GM18507 (cell line): ENCODE data around the gene TBC1D21.

Source experiments
- DNase-seq: peaks from one replicate; pipeline ENCODE4 v3.0.0; 2011; ENCODE audit warnings: low read depth; ENCODE audit not compliant: insufficient read length; ENCODE audit errors: extremely low spot score
- FAIRE-seq: peaks from 2 replicates; lab custom pipeline; 2011; peaks lifted over from hg19 to GRCh38; lab: Jason Lieb, UNC

Gene TBC1D21

GRCh38 chr15:73873456-73873855 lies at the start of gene TBC1D21:
Gene TBC1D21, plus strand, starts transcription at chr15:73873564. Its CDS starts 146 bp downstream, at chr15:73873710.
- FAIRE-seq: no peak
- no peak for DNase-seq

DNA sequence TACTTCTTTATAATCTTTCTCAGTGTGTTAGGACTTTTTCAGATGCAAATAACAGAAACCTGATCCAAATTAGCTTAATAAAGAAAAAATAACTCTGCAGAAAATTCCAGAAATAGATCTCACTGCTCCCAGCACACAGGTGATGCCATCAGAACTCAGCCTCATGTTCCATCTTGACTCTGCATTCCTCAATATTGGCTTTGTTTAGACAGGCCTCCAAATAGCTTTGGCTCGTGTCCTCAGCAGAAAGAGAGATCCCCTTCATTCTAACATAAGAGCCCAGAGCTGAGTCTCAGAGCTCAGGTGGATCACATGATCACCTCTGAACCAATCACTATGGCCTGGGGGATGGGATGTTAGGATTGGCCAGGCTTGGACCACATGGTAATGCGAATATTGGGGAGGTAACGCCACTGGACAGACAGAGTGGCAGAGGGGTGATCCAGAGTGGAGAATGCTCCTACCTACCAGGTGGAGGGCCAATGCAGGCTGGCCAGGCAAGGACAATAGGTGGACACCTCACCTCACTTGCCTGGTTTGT lies 46.6 kb upstream of the TBC1D21 start:
- DNase-seq: no peak
- no peak for FAIRE-seq

DNA sequence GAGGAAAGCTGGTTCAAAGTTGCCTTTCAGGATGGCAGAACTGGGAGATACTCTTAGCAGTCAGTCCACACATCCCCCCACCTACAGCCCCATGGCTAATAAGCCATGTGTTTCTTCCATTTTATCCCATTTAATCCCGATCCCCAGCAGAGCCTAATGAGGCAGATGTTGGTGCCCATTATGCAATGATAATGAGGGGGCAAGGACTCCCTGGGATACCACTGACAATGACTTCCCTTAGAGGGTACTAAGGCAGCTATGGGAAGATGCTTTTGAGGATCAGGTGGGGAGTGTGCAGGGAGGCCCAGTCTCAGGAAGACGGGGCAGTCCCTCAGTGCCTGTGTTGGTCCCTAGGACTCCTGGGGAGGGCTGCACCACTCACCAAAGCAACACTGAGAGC lies 43.8 kb upstream of the TBC1D21 start:
- FAIRE-seq: no peak
- DNase-seq: no peak

- DNase-seq: no peak
- no peak for FAIRE-seq
These were observed 40.7 kb upstream of the TBC1D21 start for GRCh38 chr15:73832657-73833056.

DNA sequence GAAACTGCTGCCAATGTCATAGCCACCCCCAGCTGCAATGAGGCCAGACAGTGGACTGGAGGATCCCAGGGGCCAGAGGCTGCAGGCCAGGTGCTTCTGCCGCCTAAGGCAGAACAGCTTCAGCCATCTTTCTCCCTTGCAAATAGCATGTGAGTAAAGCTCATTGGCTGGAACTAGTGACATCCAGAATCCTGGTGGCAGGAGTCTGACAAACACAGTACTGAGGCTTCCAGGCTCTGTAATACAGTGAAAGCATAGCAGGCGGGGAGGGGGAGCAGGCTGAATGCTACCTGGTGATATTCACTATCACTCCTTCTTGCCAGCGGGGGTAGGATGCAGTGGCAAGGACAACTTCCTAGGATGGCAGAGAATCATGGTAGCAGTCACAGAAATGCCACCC lies 36.5 kb upstream of the TBC1D21 start:
- DNase-seq (no peak), FAIRE-seq (no peak)

- FAIRE-seq (no peak), DNase-seq (no peak)
These were observed 34.4 kb upstream of the TBC1D21 start for GRCh38 chr15:73838831-73839426.

DNA sequence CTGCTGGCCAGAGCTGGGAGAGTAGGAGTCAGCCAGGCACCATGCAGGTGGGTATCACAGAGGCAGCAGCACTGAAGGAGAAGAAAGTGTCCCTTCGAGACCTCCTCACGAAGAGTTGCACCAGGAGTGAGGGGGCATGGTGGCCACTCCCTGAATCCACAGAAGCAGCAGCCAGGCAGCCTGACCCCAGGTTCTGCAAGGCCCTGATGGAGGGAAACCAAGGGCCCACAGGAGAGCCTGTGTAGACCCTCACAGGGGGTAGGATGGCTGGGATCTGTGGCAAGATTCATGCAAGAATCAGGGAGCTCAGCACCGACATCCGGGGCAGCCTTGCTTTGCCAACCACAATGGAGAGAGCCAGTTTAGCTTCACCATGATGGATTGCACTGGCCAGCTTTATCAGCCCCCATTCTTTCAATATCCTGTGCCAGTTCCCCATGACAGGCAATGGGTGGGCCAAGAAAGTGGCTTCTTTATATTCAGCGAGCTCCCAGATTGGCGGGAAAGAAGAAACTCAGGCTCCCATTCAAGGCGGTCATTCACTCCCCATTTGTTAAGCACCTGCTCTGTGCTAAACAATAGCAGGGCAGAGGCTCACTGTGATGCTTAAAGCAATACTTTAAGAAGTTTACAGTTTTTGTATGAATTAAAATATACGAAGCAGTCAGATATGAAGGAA lies 33.5 kb upstream of the TBC1D21 start:
- DNase-seq (no peak), FAIRE-seq (no peak)

DNA sequence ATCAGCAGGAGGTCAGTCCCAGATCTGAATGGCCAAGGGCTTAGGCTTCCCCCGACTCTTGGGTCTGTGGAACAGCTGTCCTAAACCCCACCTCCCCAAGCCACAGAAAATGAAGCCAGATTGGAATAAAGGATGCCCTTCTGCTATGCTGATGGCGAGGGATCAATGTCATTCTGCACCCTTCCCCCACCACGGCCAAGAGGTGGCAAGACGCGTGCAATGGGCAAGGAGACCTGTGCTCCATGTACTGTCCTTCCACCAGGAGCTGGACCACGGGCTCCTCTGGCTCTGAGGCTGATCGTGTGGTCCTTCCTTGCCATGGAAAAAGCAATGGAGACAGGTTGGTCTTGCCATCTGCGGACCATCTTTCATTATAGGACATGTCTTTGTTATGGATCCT lies 32.6 kb upstream of the TBC1D21 start:
- no peak for FAIRE-seq
- no peak for DNase-seq

- FAIRE-seq: no peak
- no peak for DNase-seq
These were observed 31.3 kb upstream of the TBC1D21 start for GRCh38 chr15:73841756-73842725.

DNA sequence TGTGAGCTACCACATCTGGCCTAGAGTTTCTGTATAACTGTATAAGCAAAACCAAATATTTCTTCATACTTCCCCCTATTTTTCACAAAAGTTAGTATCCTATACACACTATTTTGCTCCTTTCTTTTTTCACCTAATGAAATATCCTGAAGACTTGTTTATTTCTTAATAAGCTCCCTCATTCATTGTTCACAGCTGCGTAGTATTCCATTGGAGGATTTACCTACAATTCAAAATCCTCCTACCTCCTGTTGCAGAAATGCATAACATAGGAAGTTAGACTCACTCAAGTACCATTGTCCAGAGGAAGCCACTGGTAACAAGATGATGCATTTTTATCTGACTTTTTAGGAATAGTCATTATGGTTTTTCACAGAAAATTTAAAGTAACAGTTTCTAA lies 29.6 kb upstream of the TBC1D21 start:
- FAIRE-seq (no peak), DNase-seq (no peak)

DNA sequence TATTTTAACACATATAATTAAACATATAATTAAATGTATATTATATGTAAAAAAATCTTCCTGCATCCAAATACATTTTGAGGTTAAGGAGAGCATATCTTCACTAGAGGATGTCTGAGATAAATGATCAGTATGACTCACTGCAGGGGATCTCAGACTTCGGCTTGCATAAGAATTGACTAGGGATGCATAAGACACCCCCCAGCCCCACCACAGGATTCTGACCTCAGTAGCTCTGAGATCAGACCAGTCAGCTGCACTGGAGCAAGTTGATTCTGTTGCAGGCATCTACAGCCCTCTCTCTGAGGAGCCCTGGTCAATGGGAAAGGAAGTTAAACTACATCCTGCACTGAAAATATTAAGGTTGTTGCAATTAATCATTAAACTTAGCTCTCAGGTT lies 29.0 kb upstream of the TBC1D21 start:
- FAIRE-seq: no peak
- no peak for DNase-seq

DNA sequence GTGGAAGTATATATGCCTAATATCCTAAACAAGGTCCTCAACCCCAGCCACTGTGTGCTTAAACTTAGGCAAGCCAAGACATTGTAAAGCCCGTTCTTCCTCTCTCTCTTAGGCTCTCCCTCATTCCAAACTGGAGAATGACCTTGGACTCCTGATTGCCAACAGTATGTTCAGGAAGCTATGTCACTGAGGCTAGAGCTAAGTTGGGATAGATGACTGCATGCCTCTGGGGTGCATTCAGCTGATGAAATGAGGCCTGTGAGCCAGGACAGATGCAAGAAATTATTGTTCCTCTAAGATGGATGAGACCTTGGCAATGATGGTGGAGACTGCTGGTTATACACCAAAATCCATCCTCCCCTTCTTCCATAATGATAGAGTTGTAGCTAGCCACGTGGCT lies 27.9 kb upstream of the TBC1D21 start:
- no peak for FAIRE-seq
- no peak for DNase-seq

- no peak for FAIRE-seq
These were observed 27.5 kb upstream of the TBC1D21 start for GRCh38 chr15:73845907-73846306.

GRCh38 chr15:73849641-73850040 lies 23.7 kb upstream of the TBC1D21 start:
- no peak for DNase-seq
- FAIRE-seq: no peak

More at GRCh38 chr15:73845907-73846306, 27.5 kb upstream of the TBC1D21 start:
- DNase-seq: no peak

DNA sequence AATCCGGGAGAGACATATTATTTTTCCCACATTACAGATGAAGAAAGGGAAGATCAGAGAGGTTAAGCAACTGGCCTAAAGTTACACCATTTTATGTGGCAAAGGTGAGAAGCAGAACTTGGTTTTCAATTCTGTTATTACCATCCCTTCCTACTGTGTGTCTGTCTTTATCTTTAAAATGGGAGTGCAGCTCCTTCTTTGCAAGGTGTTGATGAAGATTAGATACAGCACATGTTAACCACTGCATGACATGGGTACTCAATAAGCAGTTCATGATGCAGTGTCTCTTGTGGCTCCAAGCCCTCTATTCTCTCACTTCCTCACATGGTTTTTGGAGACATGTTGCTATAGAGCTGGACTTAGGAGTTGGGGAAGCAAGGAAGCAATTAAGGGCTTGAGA lies 23.1 kb upstream of the TBC1D21 start:
- DNase-seq (no peak), FAIRE-seq (no peak)

DNA sequence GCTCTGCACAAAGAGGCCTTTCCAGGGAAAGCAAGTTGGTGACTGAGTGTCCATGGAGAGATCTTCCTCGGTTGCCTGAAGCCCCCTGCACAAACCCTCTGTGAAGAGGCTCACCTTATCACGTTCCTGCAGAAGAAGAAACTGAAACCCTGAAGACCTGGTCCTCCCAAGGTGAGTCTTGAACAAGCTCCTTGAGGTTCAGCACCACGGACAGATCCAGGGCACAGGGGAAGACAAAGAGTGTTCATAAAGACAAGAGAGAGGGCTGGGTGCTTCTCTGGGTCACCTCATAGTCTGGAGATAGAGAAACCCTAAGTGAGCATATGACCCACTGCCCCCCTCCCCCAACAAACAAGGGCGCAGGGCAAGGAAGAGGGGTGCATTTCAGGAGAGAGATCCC lies 21.7 kb upstream of the TBC1D21 start:
- FAIRE-seq: peak; percentile 12
- peak; percentile 15 for DNase-seq

DNA sequence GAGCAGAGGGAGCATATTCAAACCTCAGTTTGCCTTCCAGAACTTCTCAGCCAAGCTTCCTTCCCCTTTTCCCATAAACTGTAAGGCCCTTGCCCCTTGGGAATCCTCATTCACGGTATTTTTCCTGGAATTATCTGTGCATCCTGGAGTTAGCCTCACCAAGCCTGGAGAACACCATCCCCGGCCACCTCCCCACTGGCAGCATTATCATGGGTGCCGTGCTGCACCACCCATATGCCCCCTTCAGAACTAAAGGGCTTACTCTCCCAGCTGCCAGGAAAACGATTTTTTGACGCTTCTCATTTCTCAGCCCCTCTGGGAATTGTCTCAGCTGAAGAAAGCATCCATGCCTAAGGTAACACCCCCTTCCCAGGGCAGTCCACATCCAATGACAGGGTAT lies 20.9 kb upstream of the TBC1D21 start:
- no peak for FAIRE-seq
- DNase-seq: no peak

DNA sequence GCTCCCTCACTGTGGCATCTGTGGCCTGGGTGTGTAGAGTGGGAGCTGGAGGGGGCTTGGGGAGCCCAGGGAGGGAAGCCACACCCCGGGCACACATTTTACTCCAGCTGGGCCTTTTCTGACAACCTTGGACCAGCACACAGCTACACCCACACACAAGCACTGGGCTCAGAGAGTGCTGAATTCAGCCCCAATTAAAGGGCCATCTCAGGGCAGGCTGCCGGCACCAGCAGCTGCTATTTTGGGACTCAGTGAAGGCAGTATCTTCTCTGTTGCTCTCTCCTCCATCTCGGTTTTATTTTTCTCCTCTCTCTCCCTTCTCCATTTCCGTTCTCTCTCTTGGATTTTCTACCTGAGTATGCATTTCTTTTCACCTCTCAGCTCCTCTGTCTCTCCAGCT lies 19.1 kb upstream of the TBC1D21 start:
- FAIRE-seq (no peak), DNase-seq (no peak)

GRCh38 chr15:73856458-73857192 lies 16.7 kb upstream of the TBC1D21 start:
- no peak for DNase-seq
- no peak for FAIRE-seq
